ENCODE measurements around the gene CMKLR1. TPM values are rescaled to one million over a fixed set of nuclear protein-coding genes. Genes with fewer than 3 reads are reported as not detected.

Gene CMKLR1
- total and polyA plus RNA-seq, 2 donors (not counting 3 experiments of a cell fraction or from before 2014, with no cell fraction given): 0.61 TPM; not detected in 1

DNA sequence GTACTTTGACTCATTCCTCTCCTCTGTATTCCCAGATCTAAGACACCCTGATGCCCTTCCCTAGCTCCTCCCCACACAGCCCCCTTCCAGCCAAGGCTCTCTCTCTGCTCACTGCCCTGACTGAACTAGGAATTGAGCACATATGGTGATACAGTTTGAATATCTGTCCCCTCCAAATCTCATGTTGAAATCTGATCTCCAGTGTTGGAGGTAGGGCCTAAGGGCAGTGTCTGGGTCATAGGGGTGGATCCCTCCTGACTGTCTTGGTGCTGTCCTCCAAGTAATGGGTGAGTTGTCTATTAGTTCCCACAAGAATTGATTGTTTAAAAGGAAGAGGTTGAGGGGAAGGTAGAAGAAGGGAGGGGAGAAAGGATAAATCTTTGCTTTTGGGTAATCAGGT is 17.4 kb downstream of the CMKLR1 start:
- no peaks in the 10 kb centered on the region for H4K20me1 ChIP-seq (replicated peaks; ENCODE audit: control insufficient read depth, extremely low read depth, insufficient read depth, low read length)
- H3K36me3 ChIP-seq (ENCODE audit: control insufficient read depth in 2 of 2, extremely low read depth in 1 of 2, insufficient read depth in 2 of 2, low read length in 2 of 2): no peaks in the 10 kb centered on the region
- dilution Hi-C loops (cut with MboI; ENCODE audit: extremely low pct_ligation_motif_present, low sequenced_read_pairs): no loop called here
- DNase-seq (ENCODE audit: low read depth, low spot score) (no peak), FAIRE-seq (no peak)
- no peak for TF ChIP-seq MYC (IDR thresholded peaks at IDR 0.05; ENCODE audit: low read depth, low read length)
- no peak for TF ChIP-seq POLR2A (IDR thresholded peaks at IDR 0.05; ENCODE audit: low read depth, low read length)
- TF ChIP-seq, protein P1, sequence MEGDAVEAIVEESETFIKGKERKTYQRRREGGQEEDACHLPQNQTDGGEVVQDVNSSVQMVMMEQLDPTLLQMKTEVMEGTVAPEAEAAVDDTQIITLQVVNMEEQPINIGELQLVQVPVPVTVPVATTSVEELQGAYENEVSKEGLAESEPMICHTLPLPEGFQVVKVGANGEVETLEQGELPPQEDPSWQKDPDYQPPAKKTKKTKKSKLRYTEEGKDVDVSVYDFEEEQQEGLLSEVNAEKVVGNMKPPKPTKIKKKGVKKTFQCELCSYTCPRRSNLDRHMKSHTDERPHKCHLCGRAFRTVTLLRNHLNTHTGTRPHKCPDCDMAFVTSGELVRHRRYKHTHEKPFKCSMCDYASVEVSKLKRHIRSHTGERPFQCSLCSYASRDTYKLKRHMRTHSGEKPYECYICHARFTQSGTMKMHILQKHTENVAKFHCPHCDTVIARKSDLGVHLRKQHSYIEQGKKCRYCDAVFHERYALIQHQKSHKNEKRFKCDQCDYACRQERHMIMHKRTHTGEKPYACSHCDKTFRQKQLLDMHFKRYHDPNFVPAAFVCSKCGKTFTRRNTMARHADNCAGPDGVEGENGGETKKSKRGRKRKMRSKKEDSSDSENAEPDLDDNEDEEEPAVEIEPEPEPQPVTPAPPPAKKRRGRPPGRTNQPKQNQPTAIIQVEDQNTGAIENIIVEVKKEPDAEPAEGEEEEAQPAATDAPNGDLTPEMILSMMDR (IDR thresholded peaks at IDR 0.05; ENCODE audit: extremely low read depth in 1 of 2, insufficient read depth in 1 of 2, low read depth in 1 of 2, low read length in 2 of 2): no peak
- TF ChIP-seq EZH2 (IDR thresholded peaks at IDR 0.05; ENCODE audit: borderline replicate concordance, low read depth, low read length, severe bottlenecking): no peak
- no peak for TF ChIP-seq JUN (IDR thresholded peaks at IDR 0.05; ENCODE audit: borderline replicate concordance, insufficient read depth, insufficient read length, low read depth)
- TF ChIP-seq GATA2 (IDR thresholded peaks at IDR 0.05; ENCODE audit: insufficient read depth, insufficient read length, low read depth, low read length): no peak
- TF ChIP-seq FOS (IDR thresholded peaks at IDR 0.05; ENCODE audit: borderline replicate concordance, insufficient read depth, low read length): no peak
- TF ChIP-seq, protein P2, sequence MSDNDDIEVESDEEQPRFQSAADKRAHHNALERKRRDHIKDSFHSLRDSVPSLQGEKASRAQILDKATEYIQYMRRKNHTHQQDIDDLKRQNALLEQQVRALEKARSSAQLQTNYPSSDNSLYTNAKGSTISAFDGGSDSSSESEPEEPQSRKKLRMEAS (IDR thresholded peaks at IDR 0.05; ENCODE audit: insufficient read depth, insufficient read length): no peak
- no peak for TF ChIP-seq POLR2AphosphoS5 (IDR thresholded peaks at IDR 0.05; ENCODE audit: insufficient read depth, low read depth, low read length)
- H2AFZ ChIP-seq (ENCODE audit: low read depth, low read length): no peak overlapping the region
- peaks cover 5 to 10% of the 10 kb centered on the region in 2 experiments for H3K27me3 ChIP-seq (ENCODE audit: control insufficient read depth in 2 of 2, insufficient read depth in 2 of 2, low read length in 2 of 2)
- H3K79me2 ChIP-seq (ENCODE audit: control insufficient read depth, insufficient read depth, low read length): no peaks in the 10 kb centered on the region
- no peaks in the 10 kb centered on the region for H3K9me3 ChIP-seq (replicated peaks; ENCODE audit: control insufficient read depth, insufficient read depth, low read length)
- no peaks in the 10 kb centered on the region for H3K4me1 ChIP-seq (ENCODE audit: control insufficient read depth, extremely low read depth, insufficient read depth, low read length)
- no peaks in the 10 kb centered on the region for H3K9me1 ChIP-seq (replicated peaks; ENCODE audit: control insufficient read depth, extremely low read depth, insufficient read depth, low read length)
- no TSS peak for BruUV-seq (replicated peaks)
- H3K27ac ChIP-seq (ENCODE audit: insufficient read depth, low read depth, low read length): no peak overlapping the region
- H3K4me3 ChIP-seq (replicated peaks in 1 of 3; ENCODE audit: insufficient read depth in 1 of 3, low read depth in 1 of 3, low read length in 3 of 3): no peak overlapping the region
- no peak overlapping the region for H3K4me2 ChIP-seq (ENCODE audit: insufficient read depth, low read length)
- CTCF ChIA-PET: interaction anchor here (1.0 to 1.2 kb wide), 2 partner anchors 31 to 136 kb away, joined by 3 to 4 read pairs; no protein-coding TSS in a partner anchor
- POLR2A ChIA-PET: interaction anchor here (0.5 kb wide), 1 partner anchor 8 kb away, joined by 5 read pairs; no protein-coding TSS in a partner anchor
- intact Hi-C loops (cut with micrococcal nuclease): loop anchor here (10.0 kb wide), 1 partner anchor 113 kb away; no protein-coding TSS in a partner anchor
- no peak overlapping the region for H3K9ac ChIP-seq (replicated peaks; ENCODE audit: extremely low read depth, insufficient read depth, low read length)
